ENCODE results near the gene CTCF.

CTCF gene

DNA sequence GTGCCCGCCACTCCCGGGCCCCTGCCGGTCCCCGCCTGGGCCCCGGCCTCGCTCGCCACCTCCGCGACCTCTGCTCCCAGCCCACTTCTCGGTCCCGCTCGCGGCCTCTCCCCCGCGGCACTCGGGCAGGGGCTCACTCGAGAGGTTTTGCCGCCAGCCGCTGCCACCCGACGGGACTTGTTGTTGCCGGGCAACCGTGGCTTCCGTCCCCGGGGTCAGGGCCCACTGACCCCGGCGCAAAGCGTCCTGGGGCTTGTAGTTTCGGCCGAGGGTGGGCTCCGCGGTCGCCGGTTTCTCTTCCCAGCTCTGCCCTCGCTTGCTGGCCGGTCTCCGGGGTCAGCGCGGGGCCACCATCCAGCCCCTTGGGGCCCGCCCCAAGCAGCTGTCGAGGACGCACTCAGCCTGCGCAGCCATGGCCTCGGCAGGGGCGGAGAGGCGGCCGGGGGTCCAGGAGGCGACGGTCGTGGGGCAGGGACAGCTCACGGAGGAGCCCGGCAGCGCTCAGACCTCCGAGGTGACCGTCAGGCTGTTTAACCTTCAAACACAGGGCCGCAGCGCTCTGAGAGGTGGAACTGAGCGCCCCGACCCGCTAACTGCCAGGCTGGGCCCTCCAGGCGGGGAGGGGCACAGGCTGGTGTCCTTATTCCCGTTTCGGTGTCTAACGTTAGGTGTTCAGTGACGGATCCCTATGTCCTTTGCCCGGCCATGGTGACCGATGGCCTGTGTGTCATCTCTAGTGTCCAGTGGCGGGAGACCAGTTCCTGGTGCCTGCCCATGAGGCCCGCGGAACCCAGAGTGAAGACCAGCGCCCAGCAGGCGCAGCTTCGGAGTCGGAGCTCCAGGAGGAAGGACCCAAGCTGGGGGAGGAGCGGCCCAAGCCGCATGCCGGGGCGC is 104.5 kb downstream of the CTCF start, which contains the start of the genes C16orf86 and ENKD1:
Gene C16orf86, plus strand, starts transcription at position 256 of the 894 bp plus-strand sequence. Its CDS starts 157 bp downstream, at position 413.
Gene ENKD1, minus strand, starts transcription at position 192 of the 894 bp plus-strand sequence. CDS start 308 bp downstream, outside the sequence.
- peak; percentile 63 for DNase-seq

DNA sequence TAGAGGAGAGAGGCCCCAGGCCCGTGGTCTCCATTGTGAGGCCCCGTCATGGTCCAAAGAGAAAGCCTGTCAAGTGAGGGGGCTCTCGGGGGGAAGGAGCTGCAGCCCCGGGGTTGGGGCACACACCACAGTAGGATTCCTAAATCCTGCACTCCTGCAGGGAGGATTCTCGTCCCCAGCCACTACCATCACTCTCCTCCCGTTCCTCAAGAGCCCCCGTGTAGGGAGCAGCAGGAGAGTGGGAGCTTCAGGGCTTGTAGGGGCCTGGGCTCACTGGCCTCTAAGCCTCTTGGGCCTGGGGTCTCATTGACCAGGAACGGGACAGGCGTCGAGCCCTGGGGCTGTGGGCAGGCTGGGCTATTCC is 105.1 kb downstream of the CTCF start:
- DNase-seq, result no peak

DNA sequence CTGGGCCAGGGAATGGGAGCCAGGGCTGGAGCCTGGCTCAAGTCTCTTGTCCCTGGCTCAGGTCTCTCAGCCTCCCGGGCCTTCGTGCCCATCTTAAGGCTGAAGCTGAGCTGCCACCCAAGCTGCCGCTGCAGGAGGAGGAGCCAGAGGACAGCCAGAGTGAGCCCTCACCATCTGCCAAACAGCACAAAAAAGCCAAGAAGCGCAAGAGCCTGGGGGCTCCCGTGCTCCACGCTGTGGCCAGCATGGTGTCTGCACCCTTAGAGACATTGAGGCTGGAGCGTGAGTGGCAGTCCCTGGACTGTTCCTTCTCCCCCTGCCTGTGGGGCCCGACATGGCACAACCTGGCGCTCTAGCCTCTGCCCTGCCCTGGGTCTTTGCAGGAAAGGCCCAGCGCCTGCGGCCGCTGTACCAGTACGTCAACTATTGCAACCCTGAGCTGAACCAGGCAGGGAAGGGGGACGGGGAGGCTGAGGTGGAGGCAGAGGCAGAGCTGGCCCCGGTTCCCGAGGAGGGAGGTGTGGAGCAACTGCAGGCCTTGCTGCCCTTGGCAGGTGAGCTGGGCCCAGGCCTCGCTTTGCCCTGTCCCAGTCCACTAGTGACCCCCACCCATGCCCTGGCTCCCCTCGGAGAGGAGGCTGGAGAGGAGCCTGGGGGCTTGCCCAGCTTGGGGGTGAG is 105.6 kb downstream of the CTCF start:
- peak; percentile 66 for DNase-seq

DNA sequence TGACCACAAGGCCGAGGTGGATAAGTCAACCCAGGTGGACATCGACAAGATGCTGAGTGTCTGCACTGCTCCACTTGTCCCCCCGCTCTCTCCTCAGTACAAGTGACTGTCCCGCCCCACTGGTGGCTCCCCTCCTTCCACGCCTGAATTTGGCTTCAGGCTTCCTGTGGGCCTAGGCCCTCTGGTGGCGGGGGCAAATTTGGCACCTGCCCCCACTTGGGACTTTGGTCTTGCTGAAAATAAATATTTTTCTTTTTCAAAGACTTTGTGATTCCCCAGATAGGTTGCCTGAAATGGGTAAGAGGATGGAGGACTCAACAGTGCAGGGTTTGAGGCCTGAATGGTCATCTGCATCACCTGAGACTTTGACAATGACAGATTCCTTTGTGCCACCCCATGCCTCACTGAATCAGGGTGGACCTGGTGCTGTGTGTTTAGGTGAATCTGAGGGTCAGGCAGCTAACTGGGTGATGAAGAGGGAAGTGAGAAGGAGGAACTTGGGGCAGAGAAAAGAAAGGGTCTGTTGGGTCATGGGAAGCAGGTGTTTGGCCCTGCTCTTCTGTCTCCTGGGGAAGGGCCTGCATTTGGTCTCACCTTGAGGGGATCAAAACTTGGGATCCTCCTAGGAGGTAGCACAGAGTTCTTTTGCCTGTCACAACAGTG is 106.3 kb downstream of the CTCF start:
- no peak for DNase-seq

DNA sequence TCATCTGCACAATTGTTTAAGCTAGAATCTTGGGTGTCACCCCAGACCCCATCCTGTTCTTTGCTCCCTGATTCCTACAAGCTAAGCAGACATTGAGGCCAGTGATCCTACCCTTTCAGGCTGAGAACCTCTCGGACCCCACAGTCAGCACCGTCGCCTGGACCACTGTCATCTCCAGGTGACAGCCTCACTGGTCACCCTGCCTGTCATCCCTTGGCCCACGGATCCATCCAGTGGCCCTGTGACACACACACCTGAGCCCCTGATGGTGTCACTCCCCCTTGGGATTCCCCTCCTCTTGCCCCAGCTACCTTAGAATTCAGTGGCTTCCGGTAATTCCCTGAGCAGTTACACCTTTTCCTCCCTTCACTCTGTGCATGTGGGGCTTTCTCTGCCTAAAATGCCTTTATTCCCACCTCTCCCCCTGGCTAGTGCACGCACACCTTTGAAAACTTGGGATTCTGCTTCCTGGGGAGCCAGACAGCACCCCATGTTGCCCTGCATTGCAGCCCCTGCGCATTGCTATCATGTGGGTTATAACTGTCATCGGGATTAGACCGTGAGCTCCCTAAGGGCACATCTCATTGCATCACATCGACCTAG is 107.3 kb downstream of the CTCF start:
- no peak for DNase-seq

DNA sequence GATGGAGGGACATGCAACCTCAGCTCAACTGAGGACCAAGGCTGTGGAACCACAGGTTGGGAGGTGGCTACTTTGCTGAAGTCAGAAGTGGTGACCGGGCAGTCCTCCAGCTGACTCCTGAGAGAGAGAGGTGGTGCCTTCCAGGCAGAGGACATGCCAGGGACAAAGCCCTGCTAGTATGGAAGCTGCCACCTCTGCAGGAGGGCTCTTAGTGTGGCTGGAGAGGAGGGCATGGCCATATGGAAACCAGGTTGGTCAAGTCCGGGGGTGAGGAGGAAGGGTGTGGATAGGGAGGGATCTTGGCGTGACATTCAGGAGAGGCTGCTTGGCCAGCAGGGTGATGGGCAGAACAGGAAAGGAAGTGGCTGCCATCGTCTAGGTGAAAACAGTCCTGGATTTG is 110.0 kb downstream of the CTCF start:
- DNase-seq, result no peak

DNA sequence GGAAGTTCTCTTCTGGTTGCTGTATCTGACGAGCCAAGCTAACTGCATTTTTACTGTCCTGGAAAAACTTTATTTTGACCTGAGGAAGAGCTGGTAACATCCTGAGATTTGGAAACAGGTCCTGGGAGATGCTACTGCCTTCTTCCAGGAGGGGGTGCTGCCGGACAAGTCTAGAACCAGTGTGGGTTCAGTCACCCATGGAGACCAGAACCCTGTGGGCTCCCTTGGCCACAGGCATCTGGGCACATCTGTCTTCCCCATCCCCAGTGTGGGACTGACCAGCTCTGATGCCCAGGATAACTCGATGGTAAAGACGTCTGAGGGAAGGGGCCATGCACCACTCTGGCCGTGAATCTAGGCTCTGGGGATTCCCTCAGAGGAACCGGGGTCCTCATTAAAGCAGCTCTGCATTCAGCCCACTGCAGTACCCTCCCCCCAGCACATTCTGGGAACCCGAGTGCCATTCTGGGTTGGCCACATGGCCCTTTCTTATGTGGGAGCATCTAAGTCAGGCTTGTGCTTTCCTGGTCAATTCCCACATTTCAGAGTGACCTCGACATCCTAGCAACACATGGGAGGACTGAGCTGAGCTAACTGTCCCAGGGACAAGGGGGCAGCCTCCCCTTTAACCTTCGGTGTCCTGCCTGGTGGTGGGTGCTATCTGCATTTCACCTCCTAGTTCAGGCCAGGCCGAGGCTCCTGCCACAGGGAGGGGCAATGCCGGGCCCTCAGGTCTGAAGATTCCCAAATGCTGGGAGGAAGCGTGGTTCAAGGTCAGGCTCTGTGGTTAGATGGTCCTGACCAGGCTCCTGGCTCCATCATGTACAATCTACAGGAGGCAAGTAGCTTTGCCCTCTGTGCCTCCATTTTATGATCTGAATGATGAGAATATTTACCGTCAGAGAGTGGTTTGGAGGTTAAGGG is 110.7 kb downstream of the CTCF start:
- DNase-seq, result no peak

DNA sequence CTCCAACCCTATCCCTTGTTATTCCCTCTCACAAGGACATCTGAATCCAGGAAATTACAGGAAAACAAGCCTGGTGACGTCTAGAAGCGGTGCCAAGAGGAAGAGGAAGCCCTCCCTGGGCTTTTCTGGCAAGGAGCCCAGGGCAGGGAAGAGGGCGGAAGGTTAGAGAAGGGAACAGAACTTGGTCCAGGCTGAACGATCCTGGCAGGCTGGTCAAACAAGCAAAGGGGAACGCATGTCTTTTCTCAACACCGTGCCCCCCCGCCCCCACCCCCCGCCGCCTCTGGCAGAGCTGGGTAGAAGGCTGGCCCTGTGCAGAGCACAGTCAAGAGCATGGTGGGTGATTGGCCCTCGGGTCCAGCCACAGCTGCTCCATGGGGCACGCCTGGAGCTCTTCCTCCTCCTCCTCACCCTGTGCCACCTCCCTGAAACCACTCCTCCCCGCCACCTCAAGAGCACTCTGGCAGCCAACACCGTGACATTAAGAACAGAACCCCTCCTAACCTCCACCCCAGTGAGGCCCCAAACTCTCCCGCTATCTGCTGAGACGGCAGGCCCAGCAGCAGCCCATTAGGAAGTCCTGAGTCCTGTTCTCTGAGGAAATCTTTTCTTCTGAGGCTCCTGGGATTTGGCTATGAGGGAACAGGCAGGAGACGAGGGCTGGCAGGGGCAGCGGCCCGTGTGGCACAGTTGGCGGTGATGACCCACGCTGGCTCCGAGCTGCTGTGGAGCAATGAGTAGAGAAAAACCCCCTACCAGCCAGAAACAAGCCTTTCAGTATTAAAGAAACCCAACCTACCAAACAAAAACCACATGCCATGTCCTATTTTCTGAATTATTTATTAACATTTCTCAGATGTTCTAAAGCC is 111.6 kb downstream of the CTCF start:
- peak; percentile 47 for DNase-seq

DNA sequence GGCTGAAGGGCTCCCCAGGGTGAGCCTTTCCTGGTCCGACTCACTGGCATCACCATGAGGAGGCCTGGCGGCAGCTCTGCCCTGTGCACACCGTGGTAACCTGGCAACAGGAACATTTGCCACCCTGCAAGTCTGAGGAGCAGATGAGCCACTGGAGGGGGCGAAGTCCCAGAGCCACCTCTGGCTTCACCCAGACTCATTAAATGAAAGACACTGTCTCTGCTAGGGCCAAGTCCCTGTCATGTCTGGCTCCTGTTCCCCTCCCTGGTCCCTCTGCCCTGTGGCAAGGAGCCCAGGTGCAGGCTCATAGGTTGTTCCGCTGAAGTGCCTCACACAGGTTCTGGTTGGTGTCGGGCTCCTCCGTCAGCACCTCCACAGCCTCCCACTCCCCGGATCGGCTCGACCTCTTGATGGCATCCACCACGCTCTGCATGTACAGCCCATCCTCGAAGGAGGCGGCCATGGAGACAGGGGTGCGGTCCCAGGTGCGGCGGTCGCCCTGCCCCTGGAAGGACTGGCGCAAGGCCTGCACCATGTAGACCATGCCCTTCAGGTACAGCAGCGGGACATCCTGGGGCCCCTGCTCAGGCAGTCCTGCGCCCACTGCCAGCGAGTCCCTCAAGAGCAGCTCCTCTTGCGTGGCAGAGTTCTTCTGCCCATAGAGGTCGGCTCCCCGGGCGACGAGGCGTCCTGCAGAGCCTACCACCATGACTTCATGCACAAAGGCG is 112.7 kb downstream of the CTCF start:
- no peak for DNase-seq

DNA sequence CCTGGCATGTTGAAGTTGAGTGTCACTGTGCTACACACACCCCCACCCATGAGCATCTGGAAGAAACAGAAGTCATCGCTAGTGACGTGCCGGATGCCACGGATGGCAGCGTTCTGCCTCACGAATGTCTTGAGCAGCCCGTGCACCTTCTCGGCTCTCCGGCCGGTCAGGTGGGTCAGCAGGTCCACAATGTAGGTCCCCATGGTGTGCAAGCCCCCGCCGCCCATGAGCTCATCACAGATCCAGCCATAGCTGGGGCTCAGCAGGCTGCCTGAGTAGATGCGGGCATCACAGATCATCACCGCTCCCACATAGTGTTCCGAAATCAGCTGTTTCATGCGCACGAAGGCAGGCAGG is 113.2 kb downstream of the CTCF start:
- no peak for DNase-seq

DNA sequence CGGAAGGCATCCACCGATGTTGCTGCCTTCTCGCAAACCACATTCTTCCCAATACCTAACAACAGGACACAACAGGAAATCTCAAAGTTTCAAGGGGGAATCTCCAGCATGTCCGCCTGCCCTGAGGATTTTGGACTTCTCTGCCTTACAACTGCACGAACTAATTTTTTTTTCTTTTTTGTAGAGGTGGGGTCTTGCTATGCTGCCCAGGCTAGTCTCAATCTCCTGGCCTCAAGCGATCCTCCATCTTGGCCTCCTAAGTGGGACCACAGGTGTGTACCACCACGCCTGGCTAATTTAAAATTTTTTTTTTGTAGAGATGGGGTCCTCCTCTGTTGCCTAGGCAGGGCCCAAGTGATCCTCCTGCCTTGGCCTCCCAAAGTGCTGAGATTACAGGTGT is 113.7 kb downstream of the CTCF start:
- DNase-seq, result no peak

DNA sequence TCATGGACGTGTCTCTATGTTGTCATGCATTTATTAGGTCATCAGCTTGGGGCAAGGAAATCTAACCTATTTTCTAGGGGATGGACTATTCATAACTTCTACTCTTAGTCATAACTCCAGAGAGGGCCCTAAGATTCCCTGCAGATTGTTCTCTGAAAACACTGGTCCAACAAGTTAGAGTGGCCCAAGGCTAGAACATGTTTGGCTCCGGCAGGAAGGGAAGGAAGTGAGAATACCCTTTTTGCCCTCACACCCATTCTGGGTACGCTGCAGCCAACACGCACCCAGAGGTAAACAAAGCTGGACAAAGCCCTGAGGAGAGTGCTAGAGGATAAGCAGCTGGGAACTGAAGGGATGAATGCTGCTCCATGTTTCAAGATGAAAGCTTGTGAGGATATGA is 114.2 kb downstream of the CTCF start:
- no peak for DNase-seq

DNA sequence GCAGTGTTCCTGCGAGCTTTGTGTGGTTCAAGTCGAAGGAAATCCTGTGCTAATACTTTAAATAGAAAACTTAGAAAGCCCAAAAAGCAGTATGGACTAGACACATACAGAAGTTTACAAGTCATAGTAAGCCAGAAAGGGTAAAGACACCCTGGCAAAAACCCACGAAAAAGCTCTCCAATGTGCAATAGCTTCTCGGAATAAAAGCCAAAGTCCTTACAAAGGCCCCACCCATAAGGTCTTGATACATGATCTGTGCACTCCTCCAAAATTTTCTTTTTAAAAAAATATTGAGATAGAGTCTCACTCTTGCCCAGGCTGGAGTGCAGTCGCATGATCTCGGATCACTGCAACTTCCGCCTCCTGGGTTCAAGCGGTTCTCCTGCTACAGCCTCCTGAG is 114.6 kb downstream of the CTCF start:
- no peak for DNase-seq

DNA sequence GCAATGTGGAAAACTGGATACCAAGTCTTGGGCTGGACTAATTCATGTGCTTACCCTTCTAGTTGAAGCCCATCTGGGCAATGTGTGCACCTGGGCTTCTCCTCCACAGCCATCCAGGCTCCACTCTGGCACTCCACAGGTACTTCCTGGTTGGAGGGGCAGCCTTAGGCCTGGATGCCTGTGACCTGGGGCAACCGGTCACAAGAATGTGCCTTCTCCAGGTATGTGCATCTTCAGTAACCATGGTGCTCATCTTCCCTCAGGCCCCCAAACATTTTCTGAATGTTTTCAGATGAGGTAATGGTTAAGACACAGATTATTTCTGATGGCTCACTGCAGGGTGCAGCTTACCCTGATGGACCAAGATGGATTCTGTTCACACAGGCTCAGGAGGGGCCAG is 115.4 kb downstream of the CTCF start:
- DNase-seq, result no peak

DNA sequence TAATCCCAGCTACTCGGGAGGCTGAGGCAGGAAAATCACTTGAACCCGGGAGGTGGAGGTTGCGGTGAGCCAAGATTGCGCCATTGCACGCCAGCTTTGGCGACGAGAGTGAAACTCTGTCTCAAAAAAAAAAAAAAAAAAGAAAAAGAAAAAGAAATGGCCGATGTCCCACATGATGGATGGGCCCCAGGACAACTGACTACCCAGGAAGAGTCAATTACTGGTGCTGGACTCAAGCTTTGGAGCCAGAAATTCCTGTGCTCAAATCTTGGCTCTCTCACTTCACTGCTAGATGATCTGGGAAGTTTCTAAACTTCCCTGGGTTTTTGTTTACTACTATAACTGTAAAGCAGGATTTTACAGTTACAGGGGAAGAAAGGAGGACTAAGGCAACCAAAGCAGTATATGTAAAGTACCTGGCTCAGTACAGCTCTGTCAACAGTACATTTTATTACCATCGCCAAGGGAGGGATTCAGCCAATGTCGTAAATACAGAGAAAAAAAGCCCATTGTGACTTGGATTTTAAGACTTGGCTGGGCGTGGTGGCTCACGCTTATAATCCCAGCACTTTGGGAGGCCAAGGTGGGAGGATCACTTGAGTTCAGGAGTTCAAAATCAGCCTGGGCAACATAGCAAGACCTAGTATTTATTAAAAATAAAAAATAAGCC is 116.2 kb downstream of the CTCF start:
- no peak for DNase-seq

DNA sequence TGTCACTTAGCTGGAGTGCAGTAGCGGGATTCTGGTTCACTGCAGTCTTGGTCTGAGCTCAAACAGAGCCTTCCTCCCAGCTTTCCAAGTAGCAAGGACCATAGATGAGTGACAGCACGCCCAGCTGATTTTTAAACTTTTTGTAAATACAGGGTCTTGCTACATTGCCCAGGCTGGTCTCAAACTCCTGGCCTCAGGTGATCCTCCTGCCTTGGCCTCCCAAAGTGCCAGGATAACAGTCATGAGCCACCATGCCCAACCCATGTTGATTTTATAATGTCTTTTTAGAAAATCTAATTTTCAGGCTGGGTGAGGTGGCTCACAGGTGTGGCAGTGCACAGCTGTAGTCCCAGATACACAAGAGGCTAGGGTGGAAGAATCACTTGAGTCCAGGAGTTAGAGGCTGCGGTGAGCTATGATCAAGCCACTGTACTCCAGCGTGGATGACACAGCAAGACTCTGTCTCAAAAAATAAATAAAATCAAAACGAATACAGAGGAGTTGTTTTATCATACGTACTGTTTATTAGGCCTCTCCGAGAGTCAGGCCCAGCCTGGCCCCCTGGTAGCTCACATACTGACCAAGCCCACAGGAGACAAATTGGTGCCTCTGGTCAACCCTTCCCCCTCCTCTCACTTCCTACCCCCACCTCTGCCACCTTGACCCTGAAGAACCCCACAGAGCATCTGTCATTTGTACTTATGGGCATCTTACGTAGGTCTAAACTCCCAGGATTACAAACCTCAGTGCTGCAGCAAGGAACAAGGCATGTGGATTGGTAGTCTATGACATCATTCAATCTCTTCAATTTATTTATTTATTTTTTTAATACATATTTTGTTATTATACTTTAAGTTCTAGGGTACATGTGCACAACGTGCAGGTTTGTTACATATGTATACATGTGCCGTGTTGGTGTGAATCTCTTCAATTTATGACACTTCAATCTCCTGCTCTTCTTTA is 117.9 kb downstream of the CTCF start:
- no peak for DNase-seq

DNA sequence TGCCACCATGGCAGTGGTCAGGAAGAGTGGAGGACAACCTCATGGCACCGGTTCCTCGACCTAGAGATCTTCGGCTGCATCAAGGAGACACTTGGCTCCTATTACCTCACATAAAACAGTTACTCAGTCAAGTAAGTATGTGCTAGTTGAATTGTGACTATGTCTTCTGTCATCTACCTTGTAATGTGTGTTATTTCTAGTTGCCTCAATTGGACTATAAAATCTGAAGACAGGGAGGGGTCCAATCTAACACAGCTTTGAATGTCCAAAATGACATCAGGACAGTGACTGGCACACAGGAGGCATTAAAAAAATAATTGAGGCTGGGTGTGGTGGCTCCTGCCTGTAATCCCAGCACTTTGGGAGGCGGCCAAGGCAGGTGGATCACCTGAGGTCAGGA is 121.4 kb downstream of the CTCF start:
- no peak for DNase-seq

DNA sequence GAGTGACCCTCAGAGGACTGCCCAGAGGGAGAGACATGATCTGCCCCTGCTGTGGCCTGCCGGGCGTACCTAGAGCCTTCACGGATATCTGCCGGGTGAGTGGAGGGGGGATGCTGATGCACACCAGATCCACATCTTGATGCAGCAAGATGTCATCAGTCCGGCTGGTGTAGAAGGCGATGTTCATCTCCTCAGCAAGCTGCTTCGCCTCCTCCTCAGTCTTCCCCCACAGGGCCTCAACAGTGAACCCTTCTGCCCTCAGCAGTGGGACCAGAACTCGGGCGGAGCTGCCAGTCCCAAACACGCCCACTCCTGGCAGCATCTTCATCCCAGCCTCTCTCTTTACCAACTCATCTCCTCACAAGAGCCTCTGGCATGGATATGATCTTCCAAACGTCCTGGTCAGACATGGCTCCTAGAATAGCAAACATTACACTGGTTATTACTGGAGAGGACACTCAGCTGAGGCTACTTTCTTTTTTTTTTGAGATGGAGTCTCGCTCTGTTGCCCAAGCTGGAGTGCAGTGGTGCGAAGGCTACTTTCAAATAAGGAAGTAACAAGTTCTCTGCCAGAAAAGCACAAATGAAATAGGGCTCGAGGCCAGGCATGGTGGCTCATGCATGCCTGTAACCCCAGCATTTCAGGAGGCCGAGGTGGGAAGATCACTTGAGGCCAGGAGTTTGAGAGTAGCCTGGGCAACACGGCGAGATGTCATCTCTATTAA is 123.2 kb downstream of the CTCF start:
- no peak for DNase-seq

All from NCI-H2029 (cell line).